Measurements from ENCODE around the gene ZXDB. TPM values are rescaled to one million over a fixed set of nuclear protein-coding genes. Genes with fewer than 3 reads are reported as not detected.
"Not testable (repeated sequence)": the region's sequence is repeated elsewhere in the genome, so short reads cannot be mapped to it uniquely, and the experiment has no call there.

The ZXDB gene
- total and polyA plus RNA-seq, 2 donors (not counting 3 experiments of a cell fraction or from before 2014, with no cell fraction given), result 6.3 to 8.4 TPM

DNA sequence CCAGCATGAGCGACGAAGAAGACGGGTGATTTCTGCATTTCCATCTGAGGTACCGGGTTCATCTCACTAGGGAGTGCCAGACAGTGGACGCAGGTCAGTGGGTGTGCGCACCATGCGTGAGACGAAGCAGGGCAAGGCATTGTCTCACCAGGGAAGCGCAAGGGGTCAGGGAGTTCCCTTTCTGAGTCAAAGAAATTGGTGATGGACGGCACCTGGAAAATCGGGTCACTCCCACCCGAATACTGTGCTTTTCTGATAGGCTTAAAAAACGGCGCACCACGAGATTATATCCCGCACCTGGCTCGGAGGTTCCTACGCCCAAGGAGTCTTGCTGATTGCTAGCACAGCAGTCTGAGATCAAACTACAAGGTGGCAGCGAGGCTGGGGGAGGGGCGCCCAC is 37.6 kb downstream of the ZXDB start:
- intact Hi-C loops (cut with micrococcal nuclease); BruUV-seq (replicated peaks); dilution Hi-C loops (cut with MboI; ENCODE audit: extremely low pct_ligation_motif_present, low sequenced_read_pairs): not testable (repeated sequence)

DNA sequence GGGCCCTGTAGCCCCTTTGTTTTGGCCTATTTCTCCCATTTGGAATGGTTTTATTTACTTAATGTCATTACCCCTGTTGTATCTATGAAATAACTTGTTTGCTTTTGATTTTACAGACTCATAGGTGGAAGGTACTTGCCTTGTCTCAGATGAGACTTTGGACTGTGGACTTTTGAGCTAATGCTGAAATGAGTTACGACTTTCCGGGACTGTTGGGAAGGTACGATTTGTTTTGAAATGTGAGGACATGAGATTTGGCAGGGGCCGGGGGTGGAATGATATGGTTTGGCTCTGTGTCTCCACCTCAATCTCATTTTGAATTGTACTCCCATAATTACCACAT is 48.8 kb downstream of the ZXDB start:
- DNase-seq (ENCODE audit: low read depth, low spot score) (no peak), FAIRE-seq (no peak)
- Histone ChIP-seq H3K9me3 (replicated peaks; ENCODE audit: control insufficient read depth, insufficient read depth, low read length) (no peaks in the 10 kb centered on the region), H3K9me1 (replicated peaks; ENCODE audit: control insufficient read depth, extremely low read depth, insufficient read depth, low read length) (no peaks in the 10 kb centered on the region), H3K4me2 (ENCODE audit: insufficient read depth, low read length) (no peak overlapping the region), H3K27ac (ENCODE audit: insufficient read depth, low read depth, low read length) (no peak overlapping the region), H3K4me3 (replicated peaks in 1 of 3; ENCODE audit: insufficient read depth in 1 of 3, low read depth in 1 of 3, low read length in 3 of 3) (no peak overlapping the region), H3K79me2 (ENCODE audit: control insufficient read depth, insufficient read depth, low read length) (no peaks in the 10 kb centered on the region), H3K27me3 (ENCODE audit: control insufficient read depth in 2 of 2, insufficient read depth in 2 of 2, low read length in 2 of 2) (no peaks in the 10 kb centered on the region), H4K20me1 (replicated peaks; ENCODE audit: control insufficient read depth, extremely low read depth, insufficient read depth, low read length) (no peaks in the 10 kb centered on the region), H3K4me1 (ENCODE audit: control insufficient read depth, extremely low read depth, insufficient read depth, low read length) (no peaks in the 10 kb centered on the region), H3K36me3 (ENCODE audit: control insufficient read depth in 2 of 2, extremely low read depth in 1 of 2, insufficient read depth in 2 of 2, low read length in 2 of 2) (no peaks in the 10 kb centered on the region), H2AFZ (ENCODE audit: low read depth, low read length) (no peak overlapping the region), H3K9ac (replicated peaks; ENCODE audit: extremely low read depth, insufficient read depth, low read length) (no peak overlapping the region)
- no peak for TF ChIP-seq POLR2A (IDR thresholded peaks at IDR 0.05; ENCODE audit: low read depth, low read length)
- dilution Hi-C loops (cut with MboI; ENCODE audit: extremely low pct_ligation_motif_present, low sequenced_read_pairs), result no loop called here
- ChIA-PET POLR2A (no interaction called here), CTCF (interaction anchor here (0.8 to 1.7 kb wide), 2 partner anchors 57 to 67 kb away, joined by 3 to 8 read pairs; no protein-coding TSS in a partner anchor)
- intact Hi-C loops (cut with micrococcal nuclease), result no loop called here
- no TSS peak for BruUV-seq (replicated peaks)

More for the DNA sequence above, 37.6 kb downstream of the ZXDB start:
- H3K79me2 ChIP-seq (ENCODE audit: control insufficient read depth, insufficient read depth, low read length); H2AFZ ChIP-seq (ENCODE audit: low read depth, low read length); H3K27me3 ChIP-seq (ENCODE audit: control insufficient read depth in 2 of 2, insufficient read depth in 2 of 2, low read length in 2 of 2); POLR2A ChIA-PET; FAIRE-seq; H3K4me3 ChIP-seq (replicated peaks in 1 of 3; ENCODE audit: insufficient read depth in 1 of 3, low read depth in 1 of 3, low read length in 3 of 3); H3K27ac ChIP-seq (ENCODE audit: insufficient read depth, low read depth, low read length); DNase-seq (ENCODE audit: low read depth, low spot score); H4K20me1 ChIP-seq (replicated peaks; ENCODE audit: control insufficient read depth, extremely low read depth, insufficient read depth, low read length); H3K9me1 ChIP-seq (replicated peaks; ENCODE audit: control insufficient read depth, extremely low read depth, insufficient read depth, low read length); H3K4me1 ChIP-seq (ENCODE audit: control insufficient read depth, extremely low read depth, insufficient read depth, low read length); H3K9ac ChIP-seq (replicated peaks; ENCODE audit: extremely low read depth, insufficient read depth, low read length); CTCF ChIA-PET; H3K36me3 ChIP-seq (ENCODE audit: control insufficient read depth in 2 of 2, extremely low read depth in 1 of 2, insufficient read depth in 2 of 2, low read length in 2 of 2); H3K9me3 ChIP-seq (replicated peaks; ENCODE audit: control insufficient read depth, insufficient read depth, low read length); H3K4me2 ChIP-seq (ENCODE audit: insufficient read depth, low read length): not testable (repeated sequence)

DNA sequence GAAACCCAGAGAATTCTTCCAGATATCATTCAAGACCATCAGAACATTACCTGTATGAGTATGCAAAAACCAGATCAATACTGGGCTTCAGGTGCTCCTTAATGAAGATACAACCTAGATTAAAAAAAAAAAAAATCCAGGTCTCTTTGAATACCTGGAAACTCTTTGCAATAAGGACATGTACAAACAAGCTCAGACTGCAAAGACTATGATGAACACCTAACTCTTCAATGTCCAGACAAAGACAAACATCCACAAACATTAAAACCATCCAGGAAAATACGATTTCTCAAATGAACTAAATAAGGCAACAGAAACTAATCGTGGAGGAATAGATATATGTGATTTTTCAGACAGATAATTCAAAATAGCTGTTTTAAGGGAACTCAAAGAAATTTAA is 49.5 kb downstream of the ZXDB start:
- no peaks in the 10 kb centered on the region for H3K4me1 ChIP-seq (ENCODE audit: control insufficient read depth, extremely low read depth, insufficient read depth, low read length)
- FAIRE-seq (no peak), DNase-seq (ENCODE audit: low read depth, low spot score) (no peak)
- no peaks in the 10 kb centered on the region for H3K79me2 ChIP-seq (ENCODE audit: control insufficient read depth, insufficient read depth, low read length)
- BruUV-seq (replicated peaks), result no TSS peak
- POLR2A ChIA-PET, result no interaction called here
- no peaks in the 10 kb centered on the region for H3K36me3 ChIP-seq (ENCODE audit: control insufficient read depth in 2 of 2, extremely low read depth in 1 of 2, insufficient read depth in 2 of 2, low read length in 2 of 2)
- H3K9ac ChIP-seq (replicated peaks; ENCODE audit: extremely low read depth, insufficient read depth, low read length), result no peak overlapping the region
- H3K27ac ChIP-seq (ENCODE audit: insufficient read depth, low read depth, low read length), result no peak overlapping the region
- TF ChIP-seq FOS (IDR thresholded peaks at IDR 0.05; ENCODE audit: borderline replicate concordance, insufficient read depth, low read length) (no peak), EZH2 (IDR thresholded peaks at IDR 0.05; ENCODE audit: borderline replicate concordance, low read depth, low read length, severe bottlenecking) (no peak), GATA2 (IDR thresholded peaks at IDR 0.05; ENCODE audit: insufficient read depth, insufficient read length, low read depth, low read length) (no peak), POLR2AphosphoS5 (IDR thresholded peaks at IDR 0.05; ENCODE audit: insufficient read depth, low read depth, low read length) (no peak), JUN (IDR thresholded peaks at IDR 0.05; ENCODE audit: borderline replicate concordance, insufficient read depth, insufficient read length, low read depth) (no peak), POLR2A (IDR thresholded peaks at IDR 0.05; ENCODE audit: low read depth, low read length) (no peak)
- TF ChIP-seq, protein P1, sequence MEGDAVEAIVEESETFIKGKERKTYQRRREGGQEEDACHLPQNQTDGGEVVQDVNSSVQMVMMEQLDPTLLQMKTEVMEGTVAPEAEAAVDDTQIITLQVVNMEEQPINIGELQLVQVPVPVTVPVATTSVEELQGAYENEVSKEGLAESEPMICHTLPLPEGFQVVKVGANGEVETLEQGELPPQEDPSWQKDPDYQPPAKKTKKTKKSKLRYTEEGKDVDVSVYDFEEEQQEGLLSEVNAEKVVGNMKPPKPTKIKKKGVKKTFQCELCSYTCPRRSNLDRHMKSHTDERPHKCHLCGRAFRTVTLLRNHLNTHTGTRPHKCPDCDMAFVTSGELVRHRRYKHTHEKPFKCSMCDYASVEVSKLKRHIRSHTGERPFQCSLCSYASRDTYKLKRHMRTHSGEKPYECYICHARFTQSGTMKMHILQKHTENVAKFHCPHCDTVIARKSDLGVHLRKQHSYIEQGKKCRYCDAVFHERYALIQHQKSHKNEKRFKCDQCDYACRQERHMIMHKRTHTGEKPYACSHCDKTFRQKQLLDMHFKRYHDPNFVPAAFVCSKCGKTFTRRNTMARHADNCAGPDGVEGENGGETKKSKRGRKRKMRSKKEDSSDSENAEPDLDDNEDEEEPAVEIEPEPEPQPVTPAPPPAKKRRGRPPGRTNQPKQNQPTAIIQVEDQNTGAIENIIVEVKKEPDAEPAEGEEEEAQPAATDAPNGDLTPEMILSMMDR (IDR thresholded peaks at IDR 0.05; ENCODE audit: extremely low read depth in 1 of 2, insufficient read depth in 1 of 2, low read depth in 1 of 2, low read length in 2 of 2), result no peak
- TF ChIP-seq, protein P2, sequence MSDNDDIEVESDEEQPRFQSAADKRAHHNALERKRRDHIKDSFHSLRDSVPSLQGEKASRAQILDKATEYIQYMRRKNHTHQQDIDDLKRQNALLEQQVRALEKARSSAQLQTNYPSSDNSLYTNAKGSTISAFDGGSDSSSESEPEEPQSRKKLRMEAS (IDR thresholded peaks at IDR 0.05; ENCODE audit: insufficient read depth, insufficient read length), result no peak
- no peaks in the 10 kb centered on the region for H4K20me1 ChIP-seq (replicated peaks; ENCODE audit: control insufficient read depth, extremely low read depth, insufficient read depth, low read length)
- H3K4me3 ChIP-seq (replicated peaks in 1 of 3; ENCODE audit: insufficient read depth in 1 of 3, low read depth in 1 of 3, low read length in 3 of 3), result no peak overlapping the region
- CTCF ChIA-PET, result interaction anchor here (1.7 kb wide), 1 partner anchor 58 kb away, joined by 8 read pairs; no protein-coding TSS in a partner anchor
- H3K27me3 ChIP-seq (ENCODE audit: control insufficient read depth in 2 of 2, insufficient read depth in 2 of 2, low read length in 2 of 2), result no peaks in the 10 kb centered on the region
- no peaks in the 10 kb centered on the region for H3K9me3 ChIP-seq (replicated peaks; ENCODE audit: control insufficient read depth, insufficient read depth, low read length)
- H3K9me1 ChIP-seq (replicated peaks; ENCODE audit: control insufficient read depth, extremely low read depth, insufficient read depth, low read length), result no peaks in the 10 kb centered on the region
- no peak overlapping the region for H2AFZ ChIP-seq (ENCODE audit: low read depth, low read length)
- intact Hi-C loops (cut with micrococcal nuclease) (no loop called here), dilution Hi-C loops (cut with MboI; ENCODE audit: extremely low pct_ligation_motif_present, low sequenced_read_pairs) (no loop called here)
- no peak overlapping the region for H3K4me2 ChIP-seq (ENCODE audit: insufficient read depth, low read length)
